Measurements from ENCODE around the gene SPAG16. TPM values are rescaled to one million over a fixed set of nuclear protein-coding genes. Genes with fewer than 3 reads are reported as not detected.

The SPAG16 gene
- total RNA-seq, 1 experiment from 2014 or later: 17.3 TPM

DNA sequence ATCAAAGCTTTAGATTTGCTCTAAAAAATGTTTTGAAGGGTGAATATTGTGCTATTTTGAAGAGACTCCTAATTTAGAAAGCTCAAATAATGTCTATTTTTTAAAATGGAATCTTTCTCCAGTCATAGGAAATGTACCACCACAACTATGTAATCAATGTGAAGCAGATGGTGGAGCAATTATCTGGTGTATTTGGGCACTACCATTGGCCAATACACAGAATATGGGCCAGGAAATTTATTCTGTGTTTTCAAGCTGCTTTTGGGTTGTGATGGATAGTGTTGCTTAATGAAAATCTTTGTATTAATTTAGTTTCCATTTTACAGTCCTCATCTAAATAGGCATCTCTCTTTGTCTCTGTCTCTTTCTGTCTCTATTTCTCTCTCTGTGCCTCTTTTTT, 1109.5 kb downstream of the SPAG16 start:
- no peak overlapping the region for H3K4me3 Mint-ChIP-seq

More for the DNA sequence above, 1109.5 kb downstream of the SPAG16 start:
- no peak overlapping the region for H3K27ac Mint-ChIP-seq
- no peak overlapping the region for H2BK20ac ChIP-seq (ENCODE audit: low read depth, low read length, poor library complexity, severe bottlenecking)
- H4K91ac ChIP-seq (ENCODE audit: insufficient read length, low read depth, low read length): no peak overlapping the region
- no peak overlapping the region for H3K27ac ChIP-seq (ENCODE audit: insufficient read length, low read depth, low read length)
- no peak overlapping the region for H3K18ac ChIP-seq (ENCODE audit: insufficient read length, low read depth, low read length)
- no peak overlapping the region for H2AFZ ChIP-seq (ENCODE audit: low read length)
- no peaks in the 10 kb centered on the region for H3K36me3 Mint-ChIP-seq (ENCODE audit: insufficient read depth in 1 of 3, low read depth in 3 of 3)
- no peak overlapping the region for H2BK120ac ChIP-seq (ENCODE audit: low read depth, low read length, poor library complexity, severe bottlenecking)
- no peak overlapping the region for H3T11ph ChIP-seq (ENCODE audit: low read length)
- no peaks in the 10 kb centered on the region for H3K9me3 Mint-ChIP-seq
- H3K79me2 ChIP-seq (ENCODE audit: insufficient read depth, low read length): no peaks in the 10 kb centered on the region
- H2BK12ac ChIP-seq (ENCODE audit: insufficient read length, low read depth, low read length): no peak overlapping the region
- no peaks in the 10 kb centered on the region for H3K27me3 Mint-ChIP-seq (ENCODE audit: low read depth)
- no peak overlapping the region for H2BK5ac ChIP-seq (ENCODE audit: insufficient read length, low read length)
- no peak overlapping the region for H2BK15ac ChIP-seq (ENCODE audit: low read depth, low read length)
- no peaks in the 10 kb centered on the region for H3K23me2 ChIP-seq (ENCODE audit: insufficient read length, low read depth, low read length, poor library complexity, severe bottlenecking)
- H3K4me1 ChIP-seq (ENCODE audit: insufficient read depth, low read length): no peaks in the 10 kb centered on the region
- H3K4ac ChIP-seq (ENCODE audit: low read depth, low read length): no peak overlapping the region
- H4K8ac ChIP-seq (replicated peaks; ENCODE audit: insufficient read length, low read depth, low read length): no peak overlapping the region
- DNase-seq: no peak
- TF ChIP-seq, protein P1, sequence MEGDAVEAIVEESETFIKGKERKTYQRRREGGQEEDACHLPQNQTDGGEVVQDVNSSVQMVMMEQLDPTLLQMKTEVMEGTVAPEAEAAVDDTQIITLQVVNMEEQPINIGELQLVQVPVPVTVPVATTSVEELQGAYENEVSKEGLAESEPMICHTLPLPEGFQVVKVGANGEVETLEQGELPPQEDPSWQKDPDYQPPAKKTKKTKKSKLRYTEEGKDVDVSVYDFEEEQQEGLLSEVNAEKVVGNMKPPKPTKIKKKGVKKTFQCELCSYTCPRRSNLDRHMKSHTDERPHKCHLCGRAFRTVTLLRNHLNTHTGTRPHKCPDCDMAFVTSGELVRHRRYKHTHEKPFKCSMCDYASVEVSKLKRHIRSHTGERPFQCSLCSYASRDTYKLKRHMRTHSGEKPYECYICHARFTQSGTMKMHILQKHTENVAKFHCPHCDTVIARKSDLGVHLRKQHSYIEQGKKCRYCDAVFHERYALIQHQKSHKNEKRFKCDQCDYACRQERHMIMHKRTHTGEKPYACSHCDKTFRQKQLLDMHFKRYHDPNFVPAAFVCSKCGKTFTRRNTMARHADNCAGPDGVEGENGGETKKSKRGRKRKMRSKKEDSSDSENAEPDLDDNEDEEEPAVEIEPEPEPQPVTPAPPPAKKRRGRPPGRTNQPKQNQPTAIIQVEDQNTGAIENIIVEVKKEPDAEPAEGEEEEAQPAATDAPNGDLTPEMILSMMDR (conservative IDR thresholded peaks at IDR 0.05): no peak
- no peaks in the 10 kb centered on the region for H3K79me1 ChIP-seq (ENCODE audit: insufficient read depth, low read depth, low read length, poor library complexity, severe bottlenecking)
- no peaks in the 10 kb centered on the region for H4K20me1 ChIP-seq (ENCODE audit: control insufficient read depth, insufficient read depth, insufficient read length)
- H3K56ac ChIP-seq (ENCODE audit: insufficient read length, low read depth, low read length): no peak overlapping the region
- no peak overlapping the region for H3K9ac ChIP-seq (ENCODE audit: extremely low read depth, insufficient read length, low read length)
- no peak overlapping the region for H3K23ac ChIP-seq (ENCODE audit: insufficient read length, low read depth, low read length)
- H3K4me2 ChIP-seq (ENCODE audit: insufficient read depth, insufficient read length, low read length): no peak overlapping the region
- H3K27me3 ChIP-seq (ENCODE audit: insufficient read depth, low read length): no peaks in the 10 kb centered on the region
- no peak overlapping the region for H3K14ac ChIP-seq (ENCODE audit: insufficient read depth, low read length)
- H4K5ac ChIP-seq (ENCODE audit: insufficient read length, low read depth, low read length): no peak overlapping the region
- no peaks in the 10 kb centered on the region for H3K9me3 ChIP-seq (ENCODE audit: control insufficient read depth, low read depth, low read length)
- no peak overlapping the region for H2AK5ac ChIP-seq (ENCODE audit: insufficient read length, low read length)
- H3K4me1 Mint-ChIP-seq: no peaks in the 10 kb centered on the region

Data from H9 (cell line).